ENCODE measurements around the gene HUWE1.

HUWE1 gene

DNA sequence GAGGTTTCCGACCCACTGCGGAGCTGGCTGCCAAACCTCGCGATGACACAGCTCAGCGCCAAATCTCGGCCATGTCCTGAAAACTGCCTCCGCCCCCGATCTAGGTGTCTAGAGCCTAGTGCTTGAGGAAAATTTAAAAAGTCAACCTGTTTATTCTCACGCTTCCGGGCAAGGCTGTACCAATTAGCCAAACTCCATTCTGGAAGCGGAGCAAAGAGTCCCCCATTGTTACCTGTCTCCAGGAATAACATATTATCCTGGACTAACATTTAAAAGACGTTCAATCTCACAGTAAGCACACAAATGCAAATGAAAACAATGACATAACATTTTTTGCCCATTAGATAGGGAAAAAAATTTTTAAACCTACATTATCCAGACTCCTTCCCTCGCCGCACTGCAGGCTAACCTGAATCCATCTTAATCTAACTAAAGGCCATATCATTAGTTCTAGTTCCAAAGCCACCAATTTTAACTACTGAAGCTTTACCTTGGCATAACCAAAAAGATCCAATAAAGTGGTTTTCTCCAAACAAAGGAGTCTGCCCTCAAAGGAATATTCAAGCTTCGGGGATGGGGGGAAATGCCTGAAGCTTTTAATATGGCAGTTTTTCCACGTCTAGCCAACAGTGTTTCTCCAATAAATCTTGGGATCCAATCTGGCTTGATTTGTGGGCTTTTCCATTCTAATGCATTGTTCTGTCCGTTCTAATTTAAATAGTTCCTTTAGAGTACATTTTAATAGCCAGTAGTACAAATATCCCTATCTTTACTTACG lies 1.9 kb downstream of the HUWE1 start:
- in situ Hi-C loops (cut with MboI; ENCODE audit: low sequenced_read_pairs), result no loop called here

DNA sequence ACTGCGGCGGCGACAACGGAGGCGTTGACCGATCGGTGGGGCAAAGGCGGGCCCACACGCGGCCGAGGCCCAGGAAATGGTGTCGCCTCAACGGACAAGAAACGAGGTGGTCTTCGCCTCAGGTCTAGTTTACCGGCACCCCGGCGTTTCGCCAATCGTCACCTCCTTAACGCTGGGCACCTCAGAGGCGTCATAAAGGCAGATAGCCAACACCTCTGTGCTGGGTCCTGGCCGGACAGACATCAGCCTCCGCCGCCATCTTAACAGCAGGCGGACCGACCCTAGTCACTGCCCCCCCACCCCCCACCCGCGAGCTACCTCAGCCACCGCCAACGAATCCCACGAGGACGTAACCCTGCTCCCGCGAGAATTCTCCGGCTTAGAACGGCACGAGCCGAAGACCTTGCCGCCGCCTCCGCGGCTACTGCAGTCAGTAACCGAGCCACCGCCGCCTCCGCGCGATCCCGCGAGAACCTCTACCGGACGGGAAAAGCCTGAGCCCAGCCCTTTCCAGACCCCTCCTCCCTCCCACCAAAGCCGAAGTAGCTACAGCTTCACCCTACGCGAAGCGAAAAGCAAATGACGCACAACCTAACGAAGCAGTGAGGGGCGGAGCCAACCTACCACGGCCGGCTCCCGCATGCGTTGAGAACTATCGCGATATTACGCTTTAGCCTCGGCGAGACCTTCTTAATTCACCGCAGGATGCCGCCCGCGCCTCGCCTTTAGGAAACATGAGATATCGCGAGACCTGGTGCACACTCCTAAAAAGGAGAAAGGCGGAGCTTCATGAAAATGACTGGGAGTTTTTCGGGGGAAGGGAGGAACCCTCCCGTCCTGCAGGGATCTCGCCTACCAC lies 2.7 kb downstream of the HUWE1 start:
- in situ Hi-C loops (cut with MboI; ENCODE audit: low sequenced_read_pairs), result no loop called here

DNA sequence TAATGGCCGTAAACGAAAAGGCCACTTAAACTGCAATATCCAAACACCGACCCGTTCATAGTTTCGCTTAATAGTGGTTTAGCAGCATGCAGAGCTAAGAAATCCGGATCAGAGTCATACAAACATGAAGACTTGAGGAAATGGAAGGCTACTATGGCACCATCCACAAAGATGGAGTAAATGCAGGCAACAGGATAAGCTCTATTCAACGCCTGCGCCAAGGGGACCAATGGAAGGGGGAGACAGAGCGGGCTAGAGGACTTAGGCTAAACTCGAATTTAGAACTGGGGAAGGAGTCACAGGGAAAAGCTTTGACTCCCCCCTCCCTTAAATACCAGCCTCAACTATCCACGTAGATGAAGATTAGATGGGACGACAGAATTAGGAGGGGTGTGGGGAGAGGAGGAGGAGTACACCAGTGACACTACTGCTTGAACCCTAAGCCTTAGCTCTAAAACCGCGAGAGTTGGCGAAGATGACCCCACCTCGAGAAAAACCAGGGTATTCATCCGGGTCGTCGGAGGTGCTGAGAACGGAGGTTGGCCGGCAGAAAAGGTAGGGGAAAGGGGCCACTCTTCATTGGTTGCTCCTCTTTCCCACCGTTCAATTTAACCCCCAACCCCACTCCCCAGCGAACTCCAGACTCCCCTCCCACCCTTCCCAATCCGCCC lies 3.5 kb downstream of the HUWE1 start:
- in situ Hi-C loops (cut with MboI; ENCODE audit: low sequenced_read_pairs), result no loop called here

DNA sequence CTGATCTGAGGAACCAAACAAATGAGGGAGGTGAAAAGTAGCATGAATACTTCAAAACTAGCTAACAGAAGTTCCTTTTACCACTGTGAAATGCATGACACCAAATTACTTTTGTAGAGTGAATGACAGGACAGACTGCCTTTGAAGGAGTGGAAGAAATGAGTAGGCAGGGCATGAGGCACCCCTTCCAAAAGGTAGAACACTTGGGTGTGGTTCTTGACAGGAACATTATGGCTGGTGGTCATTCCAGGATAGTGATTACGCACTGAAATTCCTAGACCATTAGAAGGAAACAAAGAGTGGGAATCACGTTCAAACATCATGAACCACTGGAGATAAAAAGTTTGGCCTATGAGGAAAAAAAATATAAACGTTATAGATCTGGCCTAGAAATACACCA lies 4.9 kb downstream of the HUWE1 start:
- in situ Hi-C loops (cut with MboI; ENCODE audit: low sequenced_read_pairs), result no loop called here

DNA sequence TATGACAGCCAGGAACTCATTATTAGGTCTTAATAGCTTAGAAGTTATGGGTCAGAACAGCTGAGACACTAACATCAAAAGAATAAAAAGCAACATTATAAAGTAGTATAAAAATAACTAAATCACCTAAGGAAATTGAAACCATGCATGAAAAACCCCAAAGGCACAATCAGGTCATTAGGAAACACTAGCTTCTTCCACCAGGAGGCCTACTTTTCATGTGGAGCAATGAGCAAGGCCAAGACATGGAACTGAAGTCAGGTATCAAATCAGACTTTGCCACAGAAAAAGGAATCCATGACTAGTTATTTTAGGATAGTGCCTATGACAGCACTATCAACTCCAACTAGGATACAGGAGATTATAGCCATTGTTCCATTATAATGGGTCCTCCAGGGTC lies 7.9 kb downstream of the HUWE1 start:
- in situ Hi-C loops (cut with MboI; ENCODE audit: low sequenced_read_pairs), result no loop called here

DNA sequence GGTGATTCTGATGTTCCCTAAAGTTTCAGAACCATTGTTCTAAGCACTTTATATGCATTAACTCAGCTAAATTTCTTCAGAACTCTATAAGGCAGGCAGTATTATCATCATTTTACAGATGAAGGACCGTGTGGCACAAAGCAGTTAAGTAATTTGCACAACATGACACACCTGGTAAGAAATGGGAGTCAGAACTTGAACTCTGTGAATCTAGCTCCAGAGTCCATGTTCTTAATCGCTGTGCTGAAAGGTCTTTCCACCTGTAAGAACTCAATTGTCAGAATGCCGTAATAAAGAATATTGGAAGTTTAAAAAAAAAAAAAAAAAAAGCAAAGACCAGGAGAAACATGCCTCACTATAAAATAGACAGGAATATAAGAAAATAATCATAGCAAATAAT lies 9.2 kb downstream of the HUWE1 start:
- in situ Hi-C loops (cut with MboI; ENCODE audit: low sequenced_read_pairs), result no loop called here

DNA sequence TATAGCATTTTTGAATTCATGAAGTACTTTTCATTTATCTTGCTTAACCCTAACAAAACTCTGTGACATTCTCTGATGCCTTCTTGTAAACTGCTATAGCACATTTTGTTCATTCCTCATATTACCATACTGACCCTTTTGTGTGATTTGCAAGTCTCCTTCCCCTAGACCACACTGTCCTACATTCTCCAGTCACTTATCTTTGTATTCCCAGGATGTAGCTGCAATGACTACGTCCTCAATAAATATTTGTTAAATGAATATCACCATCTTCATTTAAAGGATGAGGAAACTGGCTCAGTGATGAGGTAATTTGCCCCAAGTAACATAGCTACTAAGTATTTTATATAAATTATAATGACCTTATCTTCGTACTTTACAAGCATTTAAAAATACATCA lies 11.9 kb downstream of the HUWE1 start:
- in situ Hi-C loops (cut with MboI; ENCODE audit: low sequenced_read_pairs), result no loop called here

DNA sequence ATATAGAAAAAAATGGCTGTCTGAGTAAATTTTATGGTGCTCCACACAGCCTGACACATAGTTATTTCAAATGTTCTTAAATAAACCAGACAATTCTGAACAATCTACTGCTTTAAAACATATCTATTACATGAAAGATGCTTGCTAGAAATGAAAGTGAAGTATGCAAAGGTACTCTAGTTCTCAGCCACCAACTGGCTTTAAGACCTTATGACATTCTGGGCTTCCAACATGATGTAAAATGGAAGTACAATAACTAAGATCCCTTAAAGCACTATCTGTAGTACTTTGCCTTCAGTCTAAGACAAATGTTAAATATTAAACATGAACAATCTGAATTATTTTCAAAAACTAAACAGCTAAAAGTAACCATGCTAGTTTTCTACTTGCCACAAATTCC lies 17.3 kb downstream of the HUWE1 start:
- in situ Hi-C loops (cut with MboI; ENCODE audit: low sequenced_read_pairs), result no loop called here

DNA sequence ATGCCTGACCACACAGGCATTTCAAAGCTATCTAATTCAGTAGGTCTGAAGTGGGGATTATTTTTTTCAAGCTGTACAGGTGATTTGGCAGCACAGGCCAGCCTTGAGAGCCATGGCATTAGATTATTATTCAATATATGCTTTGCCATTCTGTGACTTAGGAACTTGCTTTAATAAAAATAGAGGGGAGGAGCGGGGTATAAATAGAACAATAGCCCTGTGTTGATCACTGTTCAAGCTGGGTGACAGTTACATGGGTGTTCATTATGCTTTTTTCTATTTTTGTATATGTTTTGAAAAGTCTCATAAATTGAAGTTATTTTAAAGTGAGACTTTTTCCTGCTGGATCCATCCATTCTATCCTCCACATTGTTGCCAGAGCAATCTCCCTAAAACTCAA lies 20.3 kb downstream of the HUWE1 start:
- in situ Hi-C loops (cut with MboI; ENCODE audit: low sequenced_read_pairs), result no loop called here

DNA sequence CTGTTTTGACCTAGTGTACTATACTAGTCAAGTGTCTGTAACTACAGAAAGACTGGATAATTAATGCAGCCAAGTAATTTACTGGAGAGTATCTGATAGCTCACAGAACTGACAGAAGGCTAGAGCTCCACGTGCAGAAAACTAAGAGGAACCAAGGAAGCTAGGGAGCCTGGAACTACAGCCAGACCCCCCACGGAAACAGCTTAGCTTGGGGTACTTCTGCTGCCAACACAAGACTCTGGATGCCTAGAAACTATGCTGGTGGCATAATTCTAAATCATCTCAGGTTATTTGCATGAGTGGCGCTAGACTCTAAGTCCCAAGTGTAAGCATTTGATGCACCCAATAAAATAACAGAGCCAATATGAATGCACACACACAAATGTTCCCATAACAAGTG lies 26.5 kb downstream of the HUWE1 start:
- in situ Hi-C loops (cut with MboI; ENCODE audit: low sequenced_read_pairs), result no loop called here

DNA sequence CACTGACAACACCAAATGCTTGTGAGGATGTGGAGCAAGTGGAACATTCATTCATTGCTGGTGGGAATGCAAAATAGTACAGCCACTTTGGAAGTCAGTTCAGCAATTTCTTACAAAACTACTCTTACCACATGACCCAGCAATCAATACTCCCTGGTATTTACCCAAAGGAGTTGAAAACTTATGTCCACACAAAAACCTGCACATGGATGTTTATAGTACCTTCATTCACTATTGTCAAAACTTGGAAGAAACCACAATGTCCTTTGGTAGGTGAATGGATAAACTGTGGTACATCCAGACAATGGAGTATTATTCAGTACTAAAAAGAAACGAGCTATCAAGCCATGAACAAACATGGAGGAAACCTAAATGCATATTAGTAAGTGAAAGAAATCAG lies 27.5 kb downstream of the HUWE1 start:
- in situ Hi-C loops (cut with MboI; ENCODE audit: low sequenced_read_pairs), result no loop called here

DNA sequence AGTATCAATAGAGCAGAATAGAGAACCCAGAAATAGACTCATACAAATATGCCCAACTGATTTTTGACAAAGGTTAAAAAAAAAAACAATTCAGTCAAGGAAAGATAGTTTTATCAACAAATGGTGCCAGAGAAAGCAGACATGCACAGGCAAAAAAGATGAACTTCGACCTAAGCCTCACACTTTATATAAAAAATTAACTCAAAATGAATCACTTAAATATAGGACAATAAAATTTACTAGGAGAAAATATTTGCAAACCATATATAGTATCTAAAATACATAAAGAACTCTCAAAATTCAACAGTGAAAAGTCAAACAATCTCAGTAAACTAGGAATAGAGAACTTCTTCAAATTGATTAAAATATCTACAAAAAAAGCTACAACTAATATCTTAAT lies 29.7 kb downstream of the HUWE1 start:
- in situ Hi-C loops (cut with MboI; ENCODE audit: low sequenced_read_pairs), result no loop called here

DNA sequence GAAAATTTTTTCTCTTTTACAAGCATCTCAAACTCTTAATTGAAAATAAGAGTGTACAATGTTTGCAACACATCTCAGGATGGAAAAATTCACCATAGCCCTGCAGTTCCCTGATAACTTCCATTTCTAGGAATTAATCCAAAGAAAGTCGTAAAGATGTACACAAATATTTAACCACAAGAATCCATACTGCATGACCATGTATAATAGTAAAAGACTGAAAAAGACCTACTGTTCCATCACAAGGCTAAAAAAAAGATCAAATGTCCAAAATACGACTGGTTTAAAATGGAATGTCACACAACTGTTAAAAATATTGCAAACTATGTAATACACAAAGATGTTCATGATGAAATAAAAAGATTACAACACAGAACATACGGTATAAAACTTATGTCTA lies 32.1 kb downstream of the HUWE1 start:
- in situ Hi-C loops (cut with MboI; ENCODE audit: low sequenced_read_pairs), result no loop called here

DNA sequence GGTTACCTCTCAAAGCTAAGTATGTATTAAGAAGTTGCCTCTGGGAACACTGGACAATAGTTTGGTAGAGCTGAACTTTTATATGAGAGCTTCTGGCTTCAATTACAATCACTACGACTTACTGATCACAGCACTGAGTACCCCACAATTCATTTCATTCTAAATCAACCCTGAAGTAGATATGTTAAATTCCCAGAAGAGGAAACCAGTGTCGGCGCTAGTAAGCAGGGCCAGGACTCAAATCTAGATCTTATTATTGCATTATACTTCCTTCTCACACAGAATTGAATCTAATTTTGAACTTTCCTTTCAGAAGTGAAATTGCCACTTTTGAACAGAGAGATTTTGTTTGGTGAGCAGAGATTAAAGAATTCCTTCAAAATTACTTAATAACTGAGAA lies 41.8 kb downstream of the HUWE1 start:
- in situ Hi-C loops (cut with MboI; ENCODE audit: low sequenced_read_pairs), result no loop called here

DNA sequence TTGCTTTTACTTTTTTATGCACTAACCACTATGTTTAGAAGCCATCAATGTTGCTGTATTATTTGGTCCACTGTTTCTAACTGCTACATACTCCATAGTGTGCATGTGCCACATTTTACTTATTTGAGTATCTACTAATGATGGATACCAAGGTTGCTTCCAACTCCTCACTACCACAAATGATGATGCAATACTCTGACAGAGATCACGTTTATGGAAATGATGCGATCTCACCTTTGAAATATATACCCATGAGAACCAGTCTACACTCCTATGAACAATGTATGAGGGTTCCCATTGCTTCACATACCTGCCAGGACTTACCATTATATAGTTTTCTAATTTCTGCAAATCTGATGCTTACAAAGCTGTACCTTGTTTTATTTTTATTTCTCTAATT lies 44.2 kb downstream of the HUWE1 start:
- in situ Hi-C loops (cut with MboI; ENCODE audit: low sequenced_read_pairs), result no loop called here

DNA sequence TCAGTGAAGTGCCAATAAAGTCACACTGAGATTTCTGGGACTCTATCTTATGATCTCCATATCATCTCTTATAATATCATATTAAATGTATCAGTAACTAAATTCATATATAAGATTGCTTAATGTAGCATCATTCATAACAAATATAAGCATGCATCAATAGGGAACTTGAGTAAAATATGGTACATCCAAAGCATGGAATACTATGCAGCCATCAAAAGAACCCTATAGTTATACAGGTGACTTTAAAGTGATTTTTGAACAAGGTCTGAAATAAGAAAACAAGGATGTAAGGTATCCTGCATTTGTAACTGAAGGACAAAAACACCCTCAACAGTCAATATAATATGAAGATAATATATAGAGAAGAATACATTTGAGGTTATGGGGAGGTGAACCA lies 47.3 kb downstream of the HUWE1 start:
- in situ Hi-C loops (cut with MboI; ENCODE audit: low sequenced_read_pairs), result no loop called here

DNA sequence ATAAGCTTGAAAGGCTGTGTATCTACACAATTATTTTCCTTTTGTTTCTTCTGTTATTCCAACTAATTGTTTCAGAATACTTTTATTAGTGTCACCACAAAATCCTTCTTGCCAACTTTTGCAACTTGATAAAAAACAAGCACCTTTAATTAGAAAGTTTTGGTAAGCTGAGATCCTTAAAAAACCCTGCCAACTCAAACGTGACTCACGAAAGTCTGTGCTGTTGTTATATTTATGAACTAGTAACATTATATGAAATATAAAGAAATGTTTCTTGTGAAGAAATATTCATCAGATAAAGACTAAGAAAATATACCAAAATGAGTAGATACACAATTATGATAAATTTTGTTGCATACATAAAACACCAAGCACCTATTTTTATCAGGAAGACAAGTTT lies 49.0 kb downstream of the HUWE1 start:
- in situ Hi-C loops (cut with MboI; ENCODE audit: low sequenced_read_pairs), result no loop called here

DNA sequence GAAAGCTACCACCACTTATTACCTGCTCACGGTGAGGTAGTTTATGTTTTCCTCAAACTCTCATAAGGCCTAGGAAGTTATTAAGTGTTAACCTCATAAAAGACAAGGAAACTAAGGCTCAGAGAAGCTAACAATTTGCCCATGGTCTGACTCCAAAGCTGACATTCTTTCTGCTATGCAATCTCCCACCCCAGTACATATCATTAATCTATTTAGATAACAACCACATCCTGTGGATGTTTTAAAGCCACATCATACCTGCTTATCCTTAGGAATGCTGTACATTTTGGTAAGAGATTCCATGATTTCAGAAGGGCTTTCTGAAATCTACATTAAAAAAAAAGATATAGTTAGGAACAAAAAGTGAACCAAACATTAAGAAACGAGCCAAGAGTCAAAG lies 55.4 kb downstream of the HUWE1 start:
- in situ Hi-C loops (cut with MboI; ENCODE audit: low sequenced_read_pairs), result no loop called here

DNA sequence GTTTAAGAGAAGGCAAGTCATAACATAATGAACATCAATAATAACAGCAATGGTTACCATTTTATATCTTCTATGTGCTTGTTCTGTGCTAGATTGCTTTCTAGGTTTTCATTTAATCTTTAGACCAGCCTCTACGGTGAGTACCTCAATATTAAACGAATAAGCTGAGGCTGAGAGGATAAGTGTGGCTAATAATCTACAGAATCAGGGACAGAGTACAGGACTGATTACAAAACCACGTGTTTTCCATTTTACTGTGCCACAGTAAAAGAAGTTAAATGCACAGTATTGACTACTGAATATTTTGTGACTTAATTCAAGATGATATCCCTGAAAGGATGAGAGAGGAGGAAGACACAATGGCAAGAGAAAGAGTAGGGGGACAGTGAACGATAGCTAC lies 56.3 kb downstream of the HUWE1 start:
- in situ Hi-C loops (cut with MboI; ENCODE audit: low sequenced_read_pairs), result no loop called here

DNA sequence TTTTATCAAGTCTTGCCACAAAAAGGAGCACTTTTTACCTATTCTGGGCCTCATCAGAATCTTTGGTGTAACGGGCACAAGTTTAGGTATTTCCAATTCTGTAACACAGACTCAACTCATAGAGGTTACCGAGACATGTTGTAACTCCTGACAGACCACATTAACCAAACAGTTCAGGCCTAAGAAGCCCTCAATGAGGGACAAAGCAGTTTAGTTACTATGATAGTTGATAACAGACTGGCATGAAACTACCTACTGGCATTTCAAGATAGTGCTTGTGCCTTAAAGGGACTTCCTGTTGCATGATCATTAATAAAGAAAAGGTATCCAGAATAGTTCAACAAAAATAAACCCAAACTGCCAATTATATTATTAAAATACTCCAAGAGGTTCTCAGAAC lies 64.1 kb downstream of the HUWE1 start:
- in situ Hi-C loops (cut with MboI; ENCODE audit: low sequenced_read_pairs), result no loop called here

DNA sequence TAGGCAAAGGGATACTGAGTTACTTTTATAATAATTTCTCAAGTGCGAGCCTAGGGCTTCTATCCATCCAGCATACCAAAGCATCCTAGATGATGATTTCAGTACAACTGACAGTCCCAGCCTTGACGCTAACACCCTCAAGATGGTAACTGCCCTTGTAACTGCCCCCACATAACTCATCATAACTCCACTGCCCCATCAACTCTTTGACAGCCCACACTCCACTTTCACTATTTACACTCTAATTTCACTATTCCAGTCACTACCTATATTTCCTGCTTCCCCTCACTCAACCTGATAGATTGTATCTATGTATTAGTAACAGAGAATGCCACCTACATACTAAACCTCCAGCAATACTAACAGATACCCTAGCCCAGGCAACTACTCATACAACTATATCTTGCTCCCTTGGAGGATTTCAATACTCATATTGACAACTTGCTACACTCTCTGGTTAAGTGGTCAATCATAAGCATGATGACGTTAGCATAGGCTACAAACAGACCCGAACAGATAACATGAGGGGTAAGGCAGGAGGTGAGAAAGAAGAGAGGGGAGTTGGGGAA lies 65.0 kb downstream of the HUWE1 start:
- in situ Hi-C loops (cut with MboI; ENCODE audit: low sequenced_read_pairs), result no loop called here

DNA sequence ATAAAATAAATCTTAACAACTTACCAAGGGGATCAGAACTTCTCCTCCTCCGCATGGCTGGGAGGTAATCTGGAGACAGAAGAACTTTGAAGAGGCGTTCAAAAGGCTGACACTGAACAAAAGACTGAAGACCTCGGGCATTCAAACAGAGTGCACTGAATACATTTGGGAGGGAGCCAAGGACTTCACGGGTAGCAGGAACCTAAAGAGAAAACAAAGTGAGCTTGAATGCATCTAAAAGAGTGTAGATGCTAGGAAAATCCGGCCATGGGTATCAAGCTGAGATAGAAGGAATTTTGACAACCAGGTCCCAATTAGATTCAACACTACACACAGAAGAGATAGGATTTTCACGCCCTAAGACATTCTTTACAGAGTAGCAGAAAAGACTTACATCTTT lies 69.6 kb downstream of the HUWE1 start:
- in situ Hi-C loops (cut with MboI; ENCODE audit: low sequenced_read_pairs), result no loop called here

Measured in HL-60/S4 treated with retinoic acid at 250 ng/mL for 4 days and 3 days (cell line).